RWPE1 (cell line): ENCODE data around the gene RBFOX2.

ENCODE experiments used
- CTCF ChIA-PET: fragments of 350-600 bp; sonication (Branson Sonifier 250); formaldehyde crosslinking; extraction: SDS; loops from one replicate; lab custom pipeline; 2021; lab: Yijun Ruan, JAX
- POLR2A ChIA-PET: fragments of 400-600 bp; formaldehyde crosslinking; extraction: SDS; loops from one replicate; lab custom pipeline; 2020; ENCODE audit warnings: antibody characterized with exemption; ENCODE audit not compliant: low non-redundant PET; lab: Yijun Ruan, JAX
- DNase-seq: peaks from one replicate; pipeline ENCODE4 v3.0.0; 2012; ENCODE audit warnings: low spot score
- H3K27ac ChIP-seq: fragments of 450-650 bp; 2 replicates; pipeline ENCODE4 v1.5.1; 2017
- CTCF ChIP-seq: fragments of 450-650 bp; conservative IDR thresholded peaks from 2 replicates; pipeline ENCODE4 v1.5.1; 2017; ENCODE audit warnings: low read depth, mild to moderate bottlenecking

The RBFOX2 gene

GRCh38 chr22:35734517-35734827, 294.2 kb downstream of the RBFOX2 start:
- DNase-seq, result no peak
- ChIA-PET CTCF (no interaction called here), POLR2A (no interaction called here)
- no peak overlapping the region for H3K27ac ChIP-seq
- TF ChIP-seq CTCF, result no peak

- ChIA-PET CTCF (no interaction called here), POLR2A (no interaction called here)
- no peak overlapping the region for H3K27ac ChIP-seq
- no peak for DNase-seq
- no peak for TF ChIP-seq CTCF
These were observed 294.7 kb downstream of the RBFOX2 start for GRCh38 chr22:35733791-35734516.

- POLR2A ChIA-PET, result interaction anchor here (0.5 kb wide), 1 partner anchor 353 kb away, joined by 5 read pairs; no protein-coding TSS in a partner anchor
- H3K27ac ChIP-seq, result no peak overlapping the region
- no peak for TF ChIP-seq CTCF
- CTCF ChIA-PET, result no interaction called here
- no peak for DNase-seq
These were observed 295.6 kb downstream of the RBFOX2 start for GRCh38 chr22:35733036-35733435.

- no peak for DNase-seq
- POLR2A ChIA-PET, result no interaction called here
- H3K27ac ChIP-seq, result no peak overlapping the region
- no peak for TF ChIP-seq CTCF
- CTCF ChIA-PET, result no interaction called here
These were observed 296.5 kb downstream of the RBFOX2 start for GRCh38 chr22:35732116-35732515.

- ChIA-PET POLR2A (no interaction called here), CTCF (no interaction called here)
- no peak for TF ChIP-seq CTCF
- DNase-seq, result no peak
- H3K27ac ChIP-seq, result no peak overlapping the region
These were observed 297.3 kb downstream of the RBFOX2 start for GRCh38 chr22:35731321-35731720.

GRCh38 chr22:35729309-35729698, 299.3 kb downstream of the RBFOX2 start:
- ChIA-PET POLR2A (no interaction called here), CTCF (no interaction called here)
- H3K27ac ChIP-seq, result no peak overlapping the region
- no peak for DNase-seq
- no peak for TF ChIP-seq CTCF
